HEK293T (cell line): Measurements from ENCODE around the gene SIGLEC5.
A peak's percentile ranks its signal among the peaks of the same experiment; 100 is the strongest.
"Not testable (repeated sequence)": the region's sequence is repeated elsewhere in the genome, so short reads cannot be mapped to it uniquely, and the experiment has no call there.

Experiments used
- CTCF ChIA-PET: fragments of 350-600 bp; formaldehyde crosslinking; extraction: SDS; loops from one replicate; lab custom pipeline; 2021; ENCODE audit warnings: antibody characterized with exemption, inconsistent platforms; lab: Yijun Ruan, JAX
- POLR2A ChIA-PET: fragments of 350-600 bp; formaldehyde crosslinking; extraction: SDS; loops from one replicate; lab custom pipeline; 2020; ENCODE audit warnings: antibody characterized with exemption, inconsistent platforms; lab: Yijun Ruan, JAX
- DNase-seq: peaks from one replicate; pipeline ENCODE4 v3.0.0; 2012; ENCODE audit warnings: mixed read lengths; ENCODE audit errors: extremely low spot score
- ARNT ChIP-seq: fragments of 450-650 bp; IDR thresholded peaks from 2 replicates; pipeline ENCODE4 v1.6.1; 2017; ENCODE audit warnings: mild to moderate bottlenecking
- BHLHE40 ChIP-seq: fragments of 450-650 bp; IDR thresholded peaks from 2 replicates; pipeline ENCODE4 v1.6.1; 2016; ENCODE audit warnings: mild to moderate bottlenecking, moderate library complexity, borderline replicate concordance
- CTBP1 ChIP-seq: fragments of 450-650 bp; IDR thresholded peaks from 2 replicates; pipeline ENCODE4 v1.6.1; 2016; ENCODE audit warnings: borderline replicate concordance
- ELF4 ChIP-seq: fragments of 450-650 bp; IDR thresholded peaks from 2 replicates; pipeline ENCODE4 v1.6.1; 2017; ENCODE audit warnings: antibody characterized with exemption
- FOXA1 ChIP-seq: fragments of 450-650 bp; IDR thresholded peaks from 2 replicates; pipeline ENCODE4 v1.6.1; 2016; ENCODE audit warnings: mild to moderate bottlenecking
- FOXK2 ChIP-seq: fragments of 450-650 bp; IDR thresholded peaks from 2 replicates; pipeline ENCODE4 v1.6.1; 2016; ENCODE audit warnings: mild to moderate bottlenecking
- FOXM1 ChIP-seq: fragments of 450-650 bp; IDR thresholded peaks from 2 replicates; pipeline ENCODE4 v1.6.1; 2017; ENCODE audit warnings: mild to moderate bottlenecking, borderline replicate concordance
- HDGF ChIP-seq: fragments of 450-650 bp; IDR thresholded peaks from 2 replicates; pipeline ENCODE4 v1.6.1; 2017; ENCODE audit warnings: antibody characterized with exemption, borderline replicate concordance
- L3MBTL2 ChIP-seq: fragments of 450-650 bp; conservative IDR thresholded peaks from 2 replicates; pipeline ENCODE4 v1.6.1; 2016; ENCODE audit warnings: mild to moderate bottlenecking
- LEF1 ChIP-seq: fragments of 450-650 bp; IDR thresholded peaks from 2 replicates; pipeline ENCODE4 v1.6.1; 2017; ENCODE audit warnings: mild to moderate bottlenecking, borderline replicate concordance
- NFRKB ChIP-seq: fragments of 450-650 bp; IDR thresholded peaks from 2 replicates; pipeline ENCODE4 v1.6.1; 2016; ENCODE audit warnings: mild to moderate bottlenecking, moderate library complexity
- SP1 ChIP-seq: fragments of 450-650 bp; IDR thresholded peaks from 2 replicates; pipeline ENCODE4 v1.6.1; 2017
- SUZ12 ChIP-seq: fragments of 450-650 bp; IDR thresholded peaks from 2 replicates; pipeline ENCODE4 v1.6.1; 2016; ENCODE audit warnings: mild to moderate bottlenecking
- TARDBP ChIP-seq: fragments of 450-650 bp; IDR thresholded peaks from 2 replicates; pipeline ENCODE4 v1.6.1; 2016
- ZNF384 ChIP-seq: fragments of 450-650 bp; IDR thresholded peaks from 2 replicates; pipeline ENCODE4 v1.6.1; 2016
- TF ChIP-seq, protein P1 (sequence below): fragments of 450-650 bp; IDR thresholded peaks from 2 replicates; pipeline ENCODE4 v1.6.1; 2016

SIGLEC5 gene, protein sequence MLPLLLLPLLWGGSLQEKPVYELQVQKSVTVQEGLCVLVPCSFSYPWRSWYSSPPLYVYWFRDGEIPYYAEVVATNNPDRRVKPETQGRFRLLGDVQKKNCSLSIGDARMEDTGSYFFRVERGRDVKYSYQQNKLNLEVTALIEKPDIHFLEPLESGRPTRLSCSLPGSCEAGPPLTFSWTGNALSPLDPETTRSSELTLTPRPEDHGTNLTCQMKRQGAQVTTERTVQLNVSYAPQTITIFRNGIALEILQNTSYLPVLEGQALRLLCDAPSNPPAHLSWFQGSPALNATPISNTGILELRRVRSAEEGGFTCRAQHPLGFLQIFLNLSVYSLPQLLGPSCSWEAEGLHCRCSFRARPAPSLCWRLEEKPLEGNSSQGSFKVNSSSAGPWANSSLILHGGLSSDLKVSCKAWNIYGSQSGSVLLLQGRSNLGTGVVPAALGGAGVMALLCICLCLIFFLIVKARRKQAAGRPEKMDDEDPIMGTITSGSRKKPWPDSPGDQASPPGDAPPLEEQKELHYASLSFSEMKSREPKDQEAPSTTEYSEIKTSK

DNA sequence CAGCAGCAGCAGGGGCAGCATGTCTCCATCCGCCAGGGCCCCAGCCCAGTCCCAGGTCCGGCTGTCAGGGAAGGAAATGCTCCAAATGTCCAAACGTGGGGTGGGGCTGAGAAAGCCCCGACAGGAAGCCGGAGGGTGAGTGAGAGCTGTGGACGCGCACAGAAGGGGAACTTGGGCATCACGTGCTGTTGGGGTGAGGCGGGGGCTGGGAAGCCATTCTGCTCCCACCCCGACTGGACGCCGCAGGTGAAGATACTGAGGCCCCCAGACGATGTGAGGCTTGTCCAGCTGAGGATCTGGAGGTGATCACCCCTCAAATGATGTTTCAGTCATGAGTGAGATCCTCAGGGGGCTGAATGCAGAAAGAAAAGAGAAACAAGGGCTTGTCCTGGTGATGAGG, at the start of gene SIGLEC5:
SIGLEC5 (minus strand) TSS at position 87 of the 400 bp plus-strand sequence; CDS start at position 21, 66 bp downstream.
- CTCF ChIA-PET, DNase-seq, POLR2A ChIA-PET: not testable (repeated sequence)

DNA sequence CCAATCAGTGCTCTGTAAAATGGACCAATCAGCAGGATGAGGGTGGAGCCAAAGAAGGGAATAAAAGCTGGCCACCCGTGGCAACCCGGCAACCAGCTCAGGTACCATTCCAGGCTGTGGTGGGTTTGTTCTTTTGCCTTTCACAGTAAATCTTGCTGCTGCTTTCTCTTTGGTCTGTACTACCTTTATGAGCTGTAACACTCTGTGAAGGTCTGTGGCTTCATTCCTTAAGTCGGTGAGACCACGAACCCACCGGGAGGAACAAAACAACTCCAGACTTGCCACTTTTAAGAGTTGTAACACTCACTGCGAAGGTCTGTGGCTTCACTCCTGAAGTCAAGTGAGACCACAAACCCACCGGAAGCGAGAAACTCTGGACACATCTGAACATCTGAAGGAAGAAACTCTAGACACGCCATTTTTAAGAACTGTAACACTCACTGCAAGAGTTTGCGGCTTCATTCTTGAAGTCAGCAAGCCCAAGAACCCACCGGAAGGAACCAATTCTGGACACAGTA, 46.4 kb upstream of the SIGLEC5 start:
- no peak for DNase-seq
- ChIA-PET POLR2A (no interaction called here), CTCF (interaction anchor here (1.3 kb wide), 1 partner anchor 17 kb away, joined by 4 read pairs; no protein-coding TSS in a partner anchor)
- TF ChIP-seq FOXK2 (no peak), FOXM1 (no peak), ZNF384 (no peak), NFRKB (no peak), BHLHE40 (no peak), CTBP1 (no peak), SP1 (no peak), ELF4 (no peak), SUZ12 (no peak), ARNT (no peak)
- TF ChIP-seq, protein P1, sequence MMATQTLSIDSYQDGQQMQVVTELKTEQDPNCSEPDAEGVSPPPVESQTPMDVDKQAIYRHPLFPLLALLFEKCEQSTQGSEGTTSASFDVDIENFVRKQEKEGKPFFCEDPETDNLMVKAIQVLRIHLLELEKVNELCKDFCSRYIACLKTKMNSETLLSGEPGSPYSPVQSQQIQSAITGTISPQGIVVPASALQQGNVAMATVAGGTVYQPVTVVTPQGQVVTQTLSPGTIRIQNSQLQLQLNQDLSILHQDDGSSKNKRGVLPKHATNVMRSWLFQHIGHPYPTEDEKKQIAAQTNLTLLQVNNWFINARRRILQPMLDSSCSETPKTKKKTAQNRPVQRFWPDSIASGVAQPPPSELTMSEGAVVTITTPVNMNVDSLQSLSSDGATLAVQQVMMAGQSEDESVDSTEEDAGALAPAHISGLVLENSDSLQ = no peak

DNA sequence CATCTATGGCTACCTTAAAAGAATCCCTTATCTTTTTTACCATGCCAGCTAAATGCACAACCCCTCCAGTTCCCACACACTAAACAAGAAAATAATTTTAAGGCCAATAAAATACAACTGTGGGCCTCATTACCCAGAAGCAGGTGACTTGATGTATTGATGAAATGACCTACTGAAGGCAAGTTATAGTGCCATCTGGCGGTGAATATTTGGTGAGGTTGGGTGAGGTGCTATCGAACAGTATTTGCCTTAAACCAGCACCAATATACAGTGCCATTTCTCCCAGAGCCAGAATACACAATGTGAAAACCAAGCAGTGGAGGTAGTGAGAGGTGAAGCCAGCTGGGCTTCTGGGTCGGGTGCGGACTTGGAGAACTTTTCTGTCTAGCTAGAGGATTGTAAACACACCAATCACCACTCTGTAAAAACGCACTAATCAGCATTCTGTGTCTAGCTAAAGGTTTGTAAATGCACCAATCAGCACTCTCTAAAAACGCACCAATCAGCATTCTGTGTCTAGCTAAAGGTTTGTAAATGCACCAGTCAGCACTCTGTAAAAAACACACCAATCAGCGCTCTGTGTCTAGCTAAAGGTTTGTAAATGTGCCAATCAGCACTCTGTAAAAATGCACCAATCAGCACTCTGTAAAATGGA, 45.8 kb upstream of the SIGLEC5 start:
- CTCF ChIA-PET = interaction anchor here (1.3 kb wide), 1 partner anchor 16 kb away, joined by 4 read pairs; no protein-coding TSS in a partner anchor
- DNase-seq = peak; percentile 25

DNA sequence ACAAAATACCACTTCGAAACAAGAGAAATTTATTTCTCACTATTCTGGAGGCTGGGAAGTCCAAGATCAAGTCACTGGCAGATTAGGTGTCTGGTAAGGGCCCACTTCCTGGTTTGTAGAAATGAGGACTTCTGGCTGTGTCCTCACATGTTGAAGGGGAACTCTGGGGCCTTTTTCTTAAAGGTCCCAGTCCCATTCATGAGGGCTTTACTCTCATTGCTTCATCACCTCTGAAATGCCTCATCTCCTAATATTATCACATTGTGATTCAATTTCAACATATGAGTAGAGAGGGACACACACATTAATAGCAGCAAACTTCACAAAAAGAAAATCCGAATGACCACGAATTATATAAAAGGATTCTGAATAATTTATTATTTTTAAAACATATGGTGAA, 38.0 kb upstream of the SIGLEC5 start:
- TF ChIP-seq, protein P1 = no peak
- TF ChIP-seq BHLHE40 (no peak), CTBP1 (no peak), LEF1 (no peak), HDGF (no peak)
- POLR2A ChIA-PET = no interaction called here
- no peak for DNase-seq
- CTCF ChIA-PET = no interaction called here

More for the DNA sequence above, 45.8 kb upstream of the SIGLEC5 start:
- POLR2A ChIA-PET = not testable (repeated sequence)

DNA sequence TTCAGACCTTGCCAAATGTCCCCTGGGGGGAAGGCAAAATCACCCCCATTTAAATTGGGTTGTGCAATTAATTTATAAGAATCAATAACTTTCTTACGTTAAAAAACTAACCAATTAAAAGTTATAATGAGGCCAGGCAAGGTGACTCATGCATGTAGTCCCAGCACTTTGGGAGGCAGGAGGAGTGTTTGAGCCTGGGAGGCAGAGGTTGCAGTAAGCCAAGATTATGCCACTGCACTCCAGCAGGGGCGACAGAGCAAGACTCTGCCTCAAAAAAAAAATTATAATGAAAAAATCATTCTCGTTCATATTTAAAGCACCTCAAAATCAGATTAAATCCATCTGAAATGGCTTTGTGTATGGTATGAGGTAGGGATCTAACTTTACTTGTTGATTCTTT, 34.8 kb upstream of the SIGLEC5 start:
- POLR2A ChIA-PET = no interaction called here
- no peak for DNase-seq
- TF ChIP-seq, protein P1 = no peak
- no peak for TF ChIP-seq LEF1
- TF ChIP-seq L3MBTL2 = no peak
- TF ChIP-seq FOXM1 = no peak
- TF ChIP-seq ARNT = no peak
- TF ChIP-seq ELF4 = no peak
- no peak for TF ChIP-seq CTBP1
- TF ChIP-seq BHLHE40 = no peak
- no peak for TF ChIP-seq NFRKB
- no peak for TF ChIP-seq SUZ12
- TF ChIP-seq ZNF384 = no peak
- TF ChIP-seq SP1 = no peak
- TF ChIP-seq TARDBP = no peak
- TF ChIP-seq FOXK2 = no peak
- no peak for TF ChIP-seq FOXA1
- no peak for TF ChIP-seq HDGF
- CTCF ChIA-PET = no interaction called here

DNA sequence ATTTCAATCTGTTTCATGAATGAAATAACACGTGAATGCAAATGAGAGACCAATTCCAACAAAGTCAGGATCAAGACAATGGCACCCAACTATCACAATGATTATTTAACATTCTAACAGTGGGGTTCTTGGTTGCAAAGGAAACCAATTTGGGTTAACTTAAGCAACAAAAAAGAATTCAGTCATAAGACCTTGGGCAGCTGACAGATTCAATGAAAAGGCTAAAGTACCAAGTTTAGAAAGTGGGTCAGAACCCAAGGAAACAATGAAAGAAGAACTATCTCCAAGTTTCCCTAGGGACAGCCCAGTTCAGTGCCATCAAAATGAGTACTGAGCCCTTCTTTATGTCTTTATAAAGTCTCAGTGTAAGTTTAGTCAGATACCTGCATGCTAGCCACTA, 33.9 kb upstream of the SIGLEC5 start:
- POLR2A ChIA-PET = no interaction called here
- no peak for TF ChIP-seq HDGF
- TF ChIP-seq LEF1 = no peak
- TF ChIP-seq, protein P1 = no peak
- no peak for TF ChIP-seq CTBP1
- no peak for TF ChIP-seq L3MBTL2
- no peak for TF ChIP-seq FOXM1
- no peak for TF ChIP-seq ELF4
- TF ChIP-seq SUZ12 = no peak
- TF ChIP-seq ARNT = no peak
- TF ChIP-seq ZNF384 = no peak
- no peak for TF ChIP-seq NFRKB
- no peak for TF ChIP-seq TARDBP
- no peak for TF ChIP-seq SP1
- no peak for TF ChIP-seq BHLHE40
- no peak for TF ChIP-seq FOXA1
- no peak for TF ChIP-seq FOXK2
- DNase-seq = no peak
- CTCF ChIA-PET = interaction anchor here (0.6 kb wide), 1 partner anchor 975 kb away, joined by 3 read pairs; no protein-coding TSS in a partner anchor
